Activated CD8-positive, alpha-beta T cell treated with anti-CD3 and anti-CD28 coated beads for 36 hours (primary cell): ENCODE data around the gene CCDC88B. TPM values are rescaled to one million over a fixed set of nuclear protein-coding genes. Genes with fewer than 3 reads are reported as not detected.

ENCODE experiments used
- ATAC-seq: fragments of 200-7000 bp; cut with Tn5 transposase; one replicate; pipeline ENCODE4 v1.10.0; 2021; ENCODE audit warnings: mild to moderate bottlenecking, moderate library complexity
- CTCF ChIA-PET: fragments of 350-600 bp; sonication (Branson Sonifier 250); formaldehyde crosslinking; loops from one replicate; lab custom pipeline; 2021; ENCODE audit warnings: antibody characterized with exemption; lab: Charles Lee
- POLR2A ChIA-PET: fragments of 350-600 bp; sonication (Branson Sonifier 250); formaldehyde crosslinking; loops from one replicate; lab custom pipeline; 2021; ENCODE audit warnings: antibody characterized with exemption; lab: Charles Lee
- DNase-seq: peaks from one replicate; pipeline ENCODE4 v3.0.0-alpha.2; 2020
- H3K27ac Mint-ChIP-seq: one replicate; pipeline ENCODE4 v1.8.0; 2021; ENCODE audit warnings: mild to moderate bottlenecking, mixed read lengths
- H3K27me3 Mint-ChIP-seq: one replicate; pipeline ENCODE4 v1.8.0; 2021; ENCODE audit warnings: mixed read lengths
- H3K36me3 Mint-ChIP-seq: one replicate; pipeline ENCODE4 v1.8.0; 2021; ENCODE audit warnings: low read depth, mixed read lengths
- H3K4me1 Mint-ChIP-seq: one replicate; pipeline ENCODE4 v1.8.0; 2021; ENCODE audit warnings: low read depth, mixed read lengths
- H3K4me3 Mint-ChIP-seq: one replicate; pipeline ENCODE4 v1.8.0; 2021; ENCODE audit warnings: mild to moderate bottlenecking, moderate library complexity, mixed read lengths
- H3K9me3 Mint-ChIP-seq: one replicate; pipeline ENCODE4 v1.8.0; 2021; ENCODE audit warnings: mixed read lengths
- CTCF ChIP-seq: fragments of 200-600 bp; IDR thresholded peaks from one replicate; pipeline ENCODE4 v1.8.0; 2022; ENCODE audit warnings: antibody characterized with exemption, mild to moderate bottlenecking
- intact Hi-C: fragments of 100-400 bp; cut with micrococcal nuclease; formaldehyde crosslinking; loops from one replicate; pipeline ENCODE4 v1.10.0; 2022
- total RNA-seq, 2 experiments: library from RNA; stranded (reverse); gene quantifications; one replicate each; pipeline ENCODE4 v1.2.3, GENCODE V29; 2021

CCDC88B gene
- total RNA-seq, 2 experiments from 2014 or later = 65.8 to 76.1 TPM

- H3K9me3 Mint-ChIP-seq = no peaks in the 10 kb centered on the region
- ATAC-seq (peak; percentile 0), DNase-seq (peak; percentile 47)
- peak overlapping the region; percentile 94 for H3K4me3 Mint-ChIP-seq
- no peaks in the 10 kb centered on the region for H3K27me3 Mint-ChIP-seq
- H3K4me1 Mint-ChIP-seq = peaks cover 31% of the 10 kb centered on the region
- TF ChIP-seq CTCF = no peak
- intact Hi-C loops = no loop called here
- H3K27ac Mint-ChIP-seq = peak overlapping the region; percentile 100
- ChIA-PET POLR2A (interaction anchor here (0.6 to 4.1 kb wide), 24 partner anchors 11 to 425 kb away, joined by 3 to 35 read pairs (median 4); partner anchors contain the start of genes BAD, CCDC88B, ESRRA and RPS6KA4), CTCF (interaction anchor here (0.8 to 4.6 kb wide), 17 partner anchors 8 to 133 kb away, joined by 3 to 75 read pairs (median 7); partner anchors contain the start of genes BAD, CATSPERZ, CCDC88B and ESRRA)
- H3K36me3 Mint-ChIP-seq = peaks cover 47% of the 10 kb centered on the region
These were observed 23.2 kb upstream of the CCDC88B start for GRCh38 chr11:64316672-64317324.

GRCh38 chr11:64317325-64317960, 22.6 kb upstream of the CCDC88B start, which contains the start of gene TRMT112:
Gene TRMT112 (minus strand): TSS chr11:64317559. CDS start chr11:64317526, 33 bp downstream.
- CTCF ChIA-PET = interaction anchor here (0.7 to 4.6 kb wide), 23 partner anchors 9 to 132 kb away, joined by 3 to 75 read pairs (median 7); partner anchors contain the start of genes BAD, CATSPERZ, CCDC88B and ESRRA
- peaks cover 29% of the 10 kb centered on the region for H3K4me1 Mint-ChIP-seq
- no peaks in the 10 kb centered on the region for H3K27me3 Mint-ChIP-seq
- DNase-seq (peak; percentile 98), ATAC-seq (peak; percentile 78)
- H3K4me3 Mint-ChIP-seq = peak within 1 kb of the TSS; percentile 94
- intact Hi-C loops = no loop called here
- H3K27ac Mint-ChIP-seq = peak within 1 kb of the TSS; percentile 100
- no peak for TF ChIP-seq CTCF
- H3K9me3 Mint-ChIP-seq = no peaks in the 10 kb centered on the region
- POLR2A ChIA-PET = interaction anchor here (0.7 to 4.1 kb wide), 25 partner anchors 12 to 424 kb away, joined by 3 to 35 read pairs (median 4); partner anchors contain the start of genes BAD, CCDC88B, ESRRA and RPS6KA4
- peaks cover 50% of the 10 kb centered on the region for H3K36me3 Mint-ChIP-seq

DNA sequence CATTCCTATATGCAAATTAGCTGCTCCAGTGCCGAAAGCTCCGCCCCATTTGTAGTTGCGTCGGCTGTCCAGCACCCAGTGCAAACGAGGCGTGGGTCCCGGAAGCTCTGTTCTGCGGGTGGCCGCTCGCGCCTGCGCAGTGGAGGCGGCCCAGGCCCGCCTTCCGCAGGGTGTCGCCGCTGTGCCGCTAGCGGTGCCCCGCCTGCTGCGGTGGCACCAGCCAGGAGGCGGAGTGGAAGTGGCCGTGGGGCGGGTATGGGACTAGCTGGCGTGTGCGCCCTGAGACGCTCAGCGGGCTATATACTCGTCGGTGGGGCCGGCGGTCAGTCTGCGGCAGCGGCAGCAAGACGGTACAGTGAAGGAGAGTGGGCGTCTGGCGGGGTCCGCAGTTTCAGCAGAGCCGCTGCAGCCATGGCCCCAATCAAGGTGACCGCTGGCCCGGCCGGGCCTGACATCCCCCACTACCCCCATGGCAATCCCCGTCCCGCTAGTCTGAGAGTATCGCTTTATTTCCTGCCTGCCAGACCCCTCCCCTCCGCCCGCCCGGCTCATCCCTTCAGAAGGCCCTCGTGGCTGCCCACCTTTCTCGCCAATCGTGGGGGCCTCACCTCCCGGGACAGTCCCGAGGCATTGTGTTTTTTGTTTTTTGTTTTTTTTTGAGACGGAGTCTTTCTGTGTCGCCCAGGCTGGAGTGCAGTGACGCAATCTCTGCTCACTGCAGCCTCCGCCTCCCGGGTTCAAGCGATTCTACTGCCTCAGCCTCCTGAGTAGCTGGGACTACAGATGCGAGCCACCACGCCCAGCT, 21.8 kb upstream of the CCDC88B start, which contains the start of gene PRDX5:
PRDX5 (plus strand) TSS at position 161 of the 805 bp plus-strand sequence; CDS start at position 256, 95 bp downstream.
- CTCF ChIA-PET = interaction anchor here (0.7 to 4.6 kb wide), 22 partner anchors 9 to 133 kb away, joined by 3 to 75 read pairs (median 7); partner anchors contain the start of genes BAD, CATSPERZ, CCDC88B and ESRRA
- DNase-seq = peak; percentile 93
- Mint-ChIP-seq H3K4me3 (peak within 1 kb of the TSS; percentile 94), H3K4me1 (peaks cover 22% of the 10 kb centered on the region), H3K27me3 (no peaks in the 10 kb centered on the region), H3K9me3 (no peaks in the 10 kb centered on the region), H3K27ac (peak within 1 kb of the TSS; percentile 100), H3K36me3 (peaks cover 48% of the 10 kb centered on the region)
- ATAC-seq = peak; percentile 86
- intact Hi-C loops = no loop called here
- TF ChIP-seq CTCF = peak; percentile 24
- POLR2A ChIA-PET = interaction anchor here (0.7 to 4.1 kb wide), 24 partner anchors 12 to 423 kb away, joined by 3 to 35 read pairs (median 4); partner anchors contain the start of genes BAD, CCDC88B, ESRRA and FERMT3

GRCh38 chr11:64318766-64319761, 20.9 kb upstream of the CCDC88B start:
- Mint-ChIP-seq H3K27ac (peak overlapping the region; percentile 100), H3K4me1 (peaks cover 21% of the 10 kb centered on the region), H3K36me3 (peaks cover 48% of the 10 kb centered on the region), H3K27me3 (no peaks in the 10 kb centered on the region), H3K4me3 (peak overlapping the region; percentile 94), H3K9me3 (no peaks in the 10 kb centered on the region)
- ChIA-PET POLR2A (interaction anchor here (0.6 to 4.1 kb wide), 8 partner anchors 12 to 504 kb away, joined by 3 to 35 read pairs (median 9); partner anchors contain the start of genes CCDC88B and ESRRA), CTCF (interaction anchor here (1.3 to 4.6 kb wide), 6 partner anchors 8 to 115 kb away, joined by 5 to 75 read pairs (median 14); partner anchors contain the start of gene CCDC88B)
- TF ChIP-seq CTCF = no peak
- DNase-seq = no peak
- intact Hi-C loops = no loop called here
- no peak for ATAC-seq
